ENCODE measurements around the gene B9D1.

B9D1 gene

GRCh38 chr17:19294443-19294842, 68.1 kb downstream of the B9D1 start:
- no peak overlapping the region for H3K27ac ChIP-seq
- TF ChIP-seq CTCF (conservative IDR thresholded peaks at IDR 0.05) = no peak
